ENCODE measurements around the gene MRPS18A. TPM values are rescaled to one million over a fixed set of nuclear protein-coding genes. Genes with fewer than 3 reads are reported as not detected.

The MRPS18A gene
- total and polyA plus RNA-seq, 2 of the 13 experiments (the other 11 are each of a cell fraction or from before 2014, with no cell fraction given): 87.8 to 89.1 TPM

- no peak for TF ChIP-seq ZNF142 (CRISPR knock-in tag; IDR thresholded peaks at IDR 0.05)
- TF ChIP-seq AHR (CRISPR knock-in tag; IDR thresholded peaks at IDR 0.05): peak; percentile 80; the same call in 1 of the 2 replicates
- TF ChIP-seq ZNF788 (CRISPR knock-in tag; IDR thresholded peaks at IDR 0.05; ENCODE audit: borderline replicate concordance): peak; percentile 90
- TF ChIP-seq NFIB (CRISPR knock-in tag; IDR thresholded peaks at IDR 0.05; ENCODE audit: borderline replicate concordance): no peak
- TF ChIP-seq, protein P1, sequence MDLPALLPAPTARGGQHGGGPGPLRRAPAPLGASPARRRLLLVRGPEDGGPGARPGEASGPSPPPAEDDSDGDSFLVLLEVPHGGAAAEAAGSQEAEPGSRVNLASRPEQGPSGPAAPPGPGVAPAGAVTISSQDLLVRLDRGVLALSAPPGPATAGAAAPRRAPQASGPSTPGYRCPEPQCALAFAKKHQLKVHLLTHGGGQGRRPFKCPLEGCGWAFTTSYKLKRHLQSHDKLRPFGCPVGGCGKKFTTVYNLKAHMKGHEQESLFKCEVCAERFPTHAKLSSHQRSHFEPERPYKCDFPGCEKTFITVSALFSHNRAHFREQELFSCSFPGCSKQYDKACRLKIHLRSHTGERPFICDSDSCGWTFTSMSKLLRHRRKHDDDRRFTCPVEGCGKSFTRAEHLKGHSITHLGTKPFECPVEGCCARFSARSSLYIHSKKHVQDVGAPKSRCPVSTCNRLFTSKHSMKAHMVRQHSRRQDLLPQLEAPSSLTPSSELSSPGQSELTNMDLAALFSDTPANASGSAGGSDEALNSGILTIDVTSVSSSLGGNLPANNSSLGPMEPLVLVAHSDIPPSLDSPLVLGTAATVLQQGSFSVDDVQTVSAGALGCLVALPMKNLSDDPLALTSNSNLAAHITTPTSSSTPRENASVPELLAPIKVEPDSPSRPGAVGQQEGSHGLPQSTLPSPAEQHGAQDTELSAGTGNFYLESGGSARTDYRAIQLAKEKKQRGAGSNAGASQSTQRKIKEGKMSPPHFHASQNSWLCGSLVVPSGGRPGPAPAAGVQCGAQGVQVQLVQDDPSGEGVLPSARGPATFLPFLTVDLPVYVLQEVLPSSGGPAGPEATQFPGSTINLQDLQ (CRISPR knock-in tag; IDR thresholded peaks at IDR 0.05): no peak
- TF ChIP-seq TGIF2 (CRISPR knock-in tag; IDR thresholded peaks at IDR 0.05): peak; percentile 23; the same call in 1 of the 2 replicates
- TF ChIP-seq ELF3 (CRISPR knock-in tag; IDR thresholded peaks at IDR 0.05): peak; percentile 94
- peak; percentile 48; the same call in 1 of the 2 replicates for TF ChIP-seq ZFP36L2 (CRISPR knock-in tag; IDR thresholded peaks at IDR 0.05)
- peak; percentile 85 for TF ChIP-seq RARA (CRISPR knock-in tag; IDR thresholded peaks at IDR 0.05)
- no peak for TF ChIP-seq TRIM24 (CRISPR knock-in tag; IDR thresholded peaks at IDR 0.05)
- peak; percentile 78 for TF ChIP-seq GABPB1 (CRISPR knock-in tag; IDR thresholded peaks at IDR 0.05)
- TF ChIP-seq THRA (CRISPR knock-in tag; IDR thresholded peaks at IDR 0.05; ENCODE audit: borderline replicate concordance): peak; percentile 80
- TF ChIP-seq ZNF451 (CRISPR knock-in tag; IDR thresholded peaks at IDR 0.05): no peak
- peak; percentile 24 for TF ChIP-seq ZNF781 (CRISPR knock-in tag; IDR thresholded peaks at IDR 0.05; ENCODE audit: borderline replicate concordance, not compliant biosample characterization)
- TF ChIP-seq MXD4 (CRISPR knock-in tag; IDR thresholded peaks at IDR 0.05): peak; percentile 60; the same call in 1 of the 2 replicates
- TF ChIP-seq IRX3 (CRISPR knock-in tag; IDR thresholded peaks at IDR 0.05; ENCODE audit: borderline replicate concordance, low read depth): no peak
- no peak for TF ChIP-seq ZBTB3 (CRISPR knock-in tag; IDR thresholded peaks at IDR 0.05; ENCODE audit: borderline replicate concordance, low read depth)
- TF ChIP-seq ZMYM4 (CRISPR knock-in tag; IDR thresholded peaks at IDR 0.05): peak; percentile 36; the same call in 1 of the 2 replicates
Observed at GRCh38 chr6:43724914-43725642, 37.5 kb upstream of the MRPS18A start (continued).

All from HepG2 (cell line).